RCC 7860 (cell line): ENCODE results near the gene SUCLA2.
"Not testable (repeated sequence)": the region's sequence is repeated elsewhere in the genome, so short reads cannot be mapped to it uniquely, and the experiment has no call there.

Source experiments
- DNase-seq: peaks from one replicate; pipeline ENCODE4 v3.0.0-alpha.2; 2015; ENCODE audit warnings: low spot score
- FAIRE-seq: peaks from 2 replicates; lab custom pipeline; 2012; peaks lifted over from hg19 to GRCh38; lab: Jason Lieb, UNC

Gene SUCLA2

GRCh38 chr13:48001114-48001881 is at the start of gene SUCLA2:
TSS of gene SUCLA2 (minus strand) at chr13:48001273. CDS start at chr13:48001269, 4 bp downstream.
- FAIRE-seq: no peak

GRCh38 chr13:48050550-48050949 is 49.5 kb upstream of the SUCLA2 start:
- FAIRE-seq: no peak

More at GRCh38 chr13:48001114-48001881, at the start of gene SUCLA2:
- peak; percentile 71 for DNase-seq

GRCh38 chr13:48043789-48044503 is 42.9 kb upstream of the SUCLA2 start:
- DNase-seq: no peak
- no peak for FAIRE-seq

More at GRCh38 chr13:48050550-48050949, 49.5 kb upstream of the SUCLA2 start:
- no peak for DNase-seq

GRCh38 chr13:48042894-48043293 is 41.8 kb upstream of the SUCLA2 start:
- no peak for DNase-seq
- FAIRE-seq: no peak

DNA sequence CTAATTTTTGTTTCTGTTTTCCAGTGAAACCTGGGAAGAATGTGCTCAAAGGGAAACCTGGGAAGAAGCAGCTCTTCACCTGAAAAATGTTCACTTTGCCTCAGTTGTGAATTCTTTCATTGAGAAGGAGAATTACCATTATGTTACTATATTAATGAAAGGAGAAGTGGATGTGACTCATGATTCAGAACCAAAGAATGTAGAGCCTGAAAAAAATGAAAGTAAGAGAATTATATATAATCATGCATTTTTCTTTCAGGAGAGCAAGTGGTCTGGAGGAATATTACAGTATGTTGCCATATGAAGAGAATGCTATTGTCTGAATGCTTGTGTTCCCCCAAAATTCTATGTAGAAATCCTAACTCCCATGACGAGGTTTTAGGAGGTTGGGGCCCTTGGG is 39.8 kb upstream of the SUCLA2 start:
- FAIRE-seq (no peak), DNase-seq (no peak)

DNA sequence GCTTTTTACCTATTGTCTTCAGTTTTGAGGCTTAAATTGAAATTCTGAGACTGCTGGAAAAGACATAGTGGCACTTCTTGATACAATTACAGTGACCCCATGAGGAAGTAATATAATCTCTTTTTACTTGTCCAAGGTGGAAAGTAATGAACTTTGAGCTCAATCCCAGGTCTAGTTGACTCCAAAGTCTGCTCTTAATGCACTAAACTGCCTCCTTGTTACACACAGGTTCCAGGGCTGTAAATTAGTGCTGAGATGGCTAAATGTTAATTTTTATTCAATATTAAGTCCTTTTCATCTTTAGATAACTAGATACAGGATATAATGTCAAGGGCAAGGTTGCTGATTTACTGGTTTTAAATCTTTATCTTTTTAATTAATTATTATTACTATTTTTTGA is 39.0 kb upstream of the SUCLA2 start:
- DNase-seq (no peak), FAIRE-seq (no peak)

DNA sequence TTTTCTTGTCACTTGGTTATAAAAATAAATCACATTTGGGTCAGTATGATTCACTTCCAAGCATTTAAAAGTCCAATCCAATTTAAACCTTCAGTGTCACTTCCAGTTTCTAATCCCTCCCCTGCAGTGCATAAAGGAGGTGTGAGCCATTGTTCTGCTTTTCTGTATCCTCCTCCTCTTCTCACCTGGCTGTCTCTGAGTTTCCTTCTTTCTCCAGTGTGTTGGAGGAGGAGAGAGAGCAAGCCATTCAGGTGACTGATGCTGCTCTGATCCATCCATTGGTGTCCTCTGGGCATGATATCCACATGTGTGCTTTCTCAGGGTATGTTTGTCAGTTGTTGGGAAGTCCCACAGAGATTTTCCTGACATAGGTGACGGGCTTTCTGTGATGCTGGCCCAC is 37.7 kb upstream of the SUCLA2 start:
- no peak for FAIRE-seq
- DNase-seq: no peak

DNA sequence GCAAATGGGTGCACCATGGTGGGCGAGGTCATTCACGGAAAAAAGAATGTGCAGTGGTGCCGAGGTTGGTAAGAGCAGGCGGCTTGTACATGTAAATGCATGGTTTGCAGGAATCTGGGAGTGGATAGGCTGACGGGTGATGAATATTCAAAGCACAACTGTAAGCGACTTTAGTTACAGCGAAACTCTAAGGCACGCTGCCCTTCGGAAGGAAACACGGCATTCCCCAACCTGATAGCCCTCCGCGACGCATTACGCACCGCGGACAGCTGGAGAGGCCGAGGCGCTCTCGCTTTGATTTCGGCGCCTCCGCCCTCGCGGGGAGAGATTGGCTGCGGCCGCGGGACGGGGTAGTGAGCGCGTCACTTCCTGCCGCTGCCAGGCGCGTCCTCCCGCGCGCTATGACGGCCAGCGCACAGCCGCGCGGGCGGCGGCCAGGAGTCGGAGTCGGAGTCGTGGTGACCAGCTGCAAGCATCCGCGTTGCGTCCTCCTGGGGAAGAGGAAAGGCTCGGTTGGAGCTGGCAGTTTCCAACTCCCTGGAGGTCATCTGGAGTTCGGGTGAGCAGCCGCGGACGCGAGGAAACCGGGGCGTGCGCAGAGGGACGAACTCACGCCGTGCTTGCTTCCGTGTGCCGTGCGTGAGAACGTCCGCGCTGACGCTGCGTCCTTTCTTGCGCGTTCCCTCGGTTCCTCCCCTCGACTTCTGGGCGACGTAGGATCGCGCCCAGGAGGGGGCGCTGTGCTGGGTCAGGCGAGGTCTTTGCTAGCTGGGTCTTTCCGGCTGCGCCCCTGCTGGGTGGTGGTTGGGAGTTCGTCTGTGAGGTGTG is 36.5 kb upstream of the SUCLA2 start, which contains the start of gene NUDT15:
TSS of gene NUDT15 (plus strand) at position 381 of the 828 bp plus-strand sequence. CDS start at position 402, 21 bp downstream.
- peak; percentile 84 for DNase-seq
- FAIRE-seq: no peak

DNA sequence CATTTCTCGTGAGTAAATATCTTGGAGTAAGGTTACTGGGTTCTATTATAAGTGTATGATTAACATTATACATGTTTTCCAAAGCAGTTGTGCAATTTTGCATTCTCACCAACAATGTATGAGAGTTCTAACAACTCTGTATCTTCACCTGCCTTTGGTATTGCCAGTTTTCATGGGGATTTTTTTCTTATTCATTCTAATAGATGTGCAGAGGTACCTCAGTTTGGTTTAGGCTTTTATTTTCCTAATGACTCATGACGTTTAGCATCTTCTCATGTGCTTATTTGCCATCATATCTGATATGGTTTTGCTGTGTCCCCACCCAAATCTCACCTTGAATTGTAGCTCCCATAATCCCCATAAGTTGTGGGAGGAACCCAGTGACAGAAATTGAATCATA is 28.8 kb upstream of the SUCLA2 start:
- DNase-seq (no peak), FAIRE-seq (no peak)

DNA sequence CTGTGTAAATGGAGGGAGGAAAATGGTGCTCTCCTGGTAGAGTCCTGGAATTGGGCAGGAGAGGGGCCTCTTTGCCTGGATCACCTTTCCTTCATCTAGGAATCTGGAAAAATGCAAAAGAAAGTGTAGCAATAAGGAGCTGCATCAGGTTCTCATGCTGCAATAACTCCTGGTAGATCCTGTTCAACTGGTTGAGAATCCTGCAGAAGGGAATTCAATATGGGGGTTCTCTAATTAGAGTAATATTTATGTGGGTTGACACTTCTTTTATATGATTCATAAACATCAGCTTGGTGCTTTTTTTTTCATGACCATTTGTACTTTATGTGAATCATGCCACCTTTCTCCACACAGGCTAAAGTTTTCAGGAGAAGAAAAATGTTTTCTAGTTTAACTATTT is 27.0 kb upstream of the SUCLA2 start:
- FAIRE-seq: no peak
- no peak for DNase-seq

DNA sequence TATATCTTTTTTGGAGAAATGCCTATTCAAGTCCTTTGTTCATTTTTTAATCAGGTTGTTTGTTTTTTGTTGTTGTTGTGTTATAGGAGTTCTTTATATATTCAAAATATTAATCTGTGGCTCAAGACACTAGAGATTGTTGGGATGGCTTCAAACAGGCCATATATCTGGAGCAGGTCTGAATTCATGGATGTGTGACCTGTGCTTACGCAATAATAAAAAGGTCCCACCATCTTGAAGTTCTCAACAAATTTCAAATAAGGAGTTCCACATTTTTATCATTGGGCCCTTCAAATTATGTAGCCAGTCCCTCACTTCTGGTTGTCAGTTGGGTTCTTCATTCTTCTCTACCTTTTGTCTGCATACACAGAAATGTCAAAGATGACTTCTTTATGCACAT is 18.7 kb upstream of the SUCLA2 start:
- DNase-seq (no peak), FAIRE-seq (no peak)

- DNase-seq (no peak), FAIRE-seq (no peak)
Measured at GRCh38 chr13:48018637-48019036, 17.6 kb upstream of the SUCLA2 start.

DNA sequence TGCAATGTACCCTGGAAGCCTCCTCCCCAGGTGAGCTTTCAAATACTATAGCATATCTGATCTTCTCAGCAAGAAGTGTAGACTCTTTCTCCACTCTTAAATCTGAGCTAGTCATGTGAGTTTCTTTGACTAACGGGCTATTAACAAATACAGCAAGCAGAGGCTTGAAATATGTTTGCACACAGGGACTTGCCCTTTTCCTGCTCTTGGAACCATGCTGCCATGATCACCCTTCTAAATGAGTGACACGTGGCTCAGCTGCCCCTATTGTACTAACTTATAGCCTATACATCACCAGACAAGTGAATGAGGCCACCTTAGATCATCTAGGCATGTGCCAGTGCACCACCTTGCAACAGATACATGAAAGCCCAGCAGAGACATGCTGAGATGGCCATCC is 13.3 kb upstream of the SUCLA2 start:
- FAIRE-seq (no peak), DNase-seq (no peak)

GRCh38 chr13:48012668-48013067 is 11.6 kb upstream of the SUCLA2 start:
- FAIRE-seq: no peak
- no peak for DNase-seq

- DNase-seq (no peak), FAIRE-seq (no peak)
Measured at GRCh38 chr13:48010698-48011097, 9.6 kb upstream of the SUCLA2 start.

DNA sequence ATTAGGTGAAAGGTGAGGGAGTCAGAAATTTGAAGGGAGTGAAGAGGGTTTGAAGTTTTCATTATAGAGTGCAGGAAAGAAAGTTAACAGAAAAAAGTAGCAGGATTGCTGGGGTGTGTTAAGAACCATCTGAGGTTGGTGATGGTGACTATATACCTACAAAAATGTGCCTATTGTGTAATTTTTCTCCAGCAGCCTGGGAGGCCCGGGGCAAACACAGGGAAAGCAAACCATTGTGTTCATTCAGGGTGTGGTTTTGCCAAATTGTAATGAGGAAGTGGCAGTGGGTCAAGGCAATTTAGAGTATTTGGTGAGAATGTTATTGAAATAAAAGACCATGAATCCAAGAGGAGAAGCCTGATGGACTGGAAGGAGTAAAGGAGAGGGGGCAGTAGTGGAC is 8.2 kb upstream of the SUCLA2 start:
- FAIRE-seq (no peak), DNase-seq (no peak)

DNA sequence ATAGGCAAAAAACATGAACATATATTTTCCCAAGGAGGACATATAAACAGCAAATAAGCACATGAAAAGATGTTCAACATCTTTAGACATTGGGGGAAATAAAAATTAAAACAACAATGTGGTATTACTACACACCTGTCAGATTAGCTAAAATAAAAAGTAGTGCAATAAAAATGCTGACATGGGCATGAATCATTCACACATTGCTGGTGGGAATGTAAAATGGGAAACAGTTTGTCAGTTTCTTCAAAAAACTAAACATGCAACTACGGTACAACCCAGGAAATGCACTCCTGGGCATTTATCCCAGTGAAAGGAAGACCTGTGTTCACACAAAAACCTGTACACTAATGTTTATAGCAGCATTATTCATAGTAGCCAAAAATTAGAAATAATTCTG is 5.3 kb upstream of the SUCLA2 start:
- DNase-seq: no peak
- FAIRE-seq: no peak

DNA sequence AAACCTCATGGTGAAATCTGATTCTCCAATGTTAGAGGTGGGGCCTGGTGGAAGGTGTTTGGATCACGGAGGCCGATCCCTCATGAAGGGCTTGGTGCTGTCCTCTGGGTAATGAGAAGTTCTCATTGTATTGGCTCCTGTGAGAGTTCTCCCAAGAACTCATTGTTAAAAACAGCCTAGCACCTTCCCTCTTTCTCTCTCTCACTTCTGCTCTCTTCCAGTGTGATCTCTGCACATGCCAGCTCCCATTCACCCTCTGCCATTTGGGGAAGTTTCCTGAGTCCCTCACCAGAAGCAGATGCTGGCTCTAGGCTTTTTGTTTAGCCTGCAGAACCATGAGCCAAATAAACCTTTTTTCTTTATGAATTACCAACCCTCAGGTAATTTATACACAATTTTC is 3.1 kb upstream of the SUCLA2 start:
- DNase-seq: no peak
- FAIRE-seq: no peak

- FAIRE-seq, DNase-seq: not testable (repeated sequence)
Measured at GRCh38 chr13:48001999-48002398, 926 bp upstream of the SUCLA2 start.

- DNase-seq: no peak
- FAIRE-seq: no peak
Measured at GRCh38 chr13:48000559-48001113, 437 bp downstream of the SUCLA2 start.

GRCh38 chr13:47999973-48000372 is 1.1 kb downstream of the SUCLA2 start:
- FAIRE-seq: no peak
- DNase-seq: no peak
